ENCODE results near the gene BPIFB6.

The BPIFB6 gene

GRCh38 chr20:33002087-33002808 is 29.2 kb upstream of the BPIFB6 start:
- no peak for DNase-seq

- DNase-seq = no peak
Measured at GRCh38 chr20:33004141-33004751, 27.2 kb upstream of the BPIFB6 start, which contains the start of gene SUN5. TSS of gene SUN5 (minus strand) at chr20:33004433. CDS start at chr20:33004340, 93 bp downstream.

GRCh38 chr20:33005132-33005566 is 26.3 kb upstream of the BPIFB6 start:
- DNase-seq = no peak

- no peak for DNase-seq
Measured at GRCh38 chr20:33005908-33006775, 25.3 kb upstream of the BPIFB6 start.

- no peak for DNase-seq
Measured at GRCh38 chr20:33006776-33007375, 24.6 kb upstream of the BPIFB6 start.

- DNase-seq = no peak
Measured at GRCh38 chr20:33007376-33008335, 23.8 kb upstream of the BPIFB6 start, which contains the start of gene BPIFB2. TSS of gene BPIFB2 (plus strand) at chr20:33007704. CDS start at chr20:33008575, 871 bp downstream.

- DNase-seq = no peak
Measured at GRCh38 chr20:33008336-33009213, 22.9 kb upstream of the BPIFB6 start.

- no peak for DNase-seq
Measured at GRCh38 chr20:33009214-33010132, 22.0 kb upstream of the BPIFB6 start.

GRCh38 chr20:33010133-33010504 is 21.3 kb upstream of the BPIFB6 start:
- DNase-seq = no peak

- no peak for DNase-seq
Measured at GRCh38 chr20:33010674-33011449, 20.6 kb upstream of the BPIFB6 start.

- no peak for DNase-seq
Measured at GRCh38 chr20:33012327-33013189, 18.9 kb upstream of the BPIFB6 start.

GRCh38 chr20:33013701-33014326 is 17.6 kb upstream of the BPIFB6 start:
- no peak for DNase-seq

- DNase-seq = no peak
Measured at GRCh38 chr20:33014336-33015113, 16.9 kb upstream of the BPIFB6 start.

- no peak for DNase-seq
Measured at GRCh38 chr20:33015114-33015484, 16.3 kb upstream of the BPIFB6 start.

- no peak for DNase-seq
Measured at GRCh38 chr20:33015700-33016580, 15.5 kb upstream of the BPIFB6 start.

Data from NCI-H2227 treated with DMSO at 0.1 percent for 48 hours (cell line).